ENCODE data around the gene VIPR1.

GRCh38 chr3:42525736-42526345, 23.4 kb downstream of the VIPR1 start:
- TF ChIP-seq POLR2AphosphoS5 (IDR thresholded peaks at IDR 0.05; ENCODE audit: low read depth, low read length): no peak
- TF ChIP-seq, protein P1, sequence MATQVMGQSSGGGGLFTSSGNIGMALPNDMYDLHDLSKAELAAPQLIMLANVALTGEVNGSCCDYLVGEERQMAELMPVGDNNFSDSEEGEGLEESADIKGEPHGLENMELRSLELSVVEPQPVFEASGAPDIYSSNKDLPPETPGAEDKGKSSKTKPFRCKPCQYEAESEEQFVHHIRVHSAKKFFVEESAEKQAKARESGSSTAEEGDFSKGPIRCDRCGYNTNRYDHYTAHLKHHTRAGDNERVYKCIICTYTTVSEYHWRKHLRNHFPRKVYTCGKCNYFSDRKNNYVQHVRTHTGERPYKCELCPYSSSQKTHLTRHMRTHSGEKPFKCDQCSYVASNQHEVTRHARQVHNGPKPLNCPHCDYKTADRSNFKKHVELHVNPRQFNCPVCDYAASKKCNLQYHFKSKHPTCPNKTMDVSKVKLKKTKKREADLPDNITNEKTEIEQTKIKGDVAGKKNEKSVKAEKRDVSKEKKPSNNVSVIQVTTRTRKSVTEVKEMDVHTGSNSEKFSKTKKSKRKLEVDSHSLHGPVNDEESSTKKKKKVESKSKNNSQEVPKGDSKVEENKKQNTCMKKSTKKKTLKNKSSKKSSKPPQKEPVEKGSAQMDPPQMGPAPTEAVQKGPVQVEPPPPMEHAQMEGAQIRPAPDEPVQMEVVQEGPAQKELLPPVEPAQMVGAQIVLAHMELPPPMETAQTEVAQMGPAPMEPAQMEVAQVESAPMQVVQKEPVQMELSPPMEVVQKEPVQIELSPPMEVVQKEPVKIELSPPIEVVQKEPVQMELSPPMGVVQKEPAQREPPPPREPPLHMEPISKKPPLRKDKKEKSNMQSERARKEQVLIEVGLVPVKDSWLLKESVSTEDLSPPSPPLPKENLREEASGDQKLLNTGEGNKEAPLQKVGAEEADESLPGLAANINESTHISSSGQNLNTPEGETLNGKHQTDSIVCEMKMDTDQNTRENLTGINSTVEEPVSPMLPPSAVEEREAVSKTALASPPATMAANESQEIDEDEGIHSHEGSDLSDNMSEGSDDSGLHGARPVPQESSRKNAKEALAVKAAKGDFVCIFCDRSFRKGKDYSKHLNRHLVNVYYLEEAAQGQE (IDR thresholded peaks at IDR 0.05; ENCODE audit: insufficient read depth in 1 of 2, low read depth in 2 of 2, low read length in 2 of 2): no peak
